HG03139 (cell line): ENCODE data around the gene SMPD4.
"Not testable (repeated sequence)": the region's sequence is repeated elsewhere in the genome, so short reads cannot be mapped to it uniquely, and the experiment has no call there.

Experiments
- ATAC-seq: cut with Tn5 transposase; IDR thresholded peaks from one replicate; pipeline ENCODE4 v1.9.1; 2021; ENCODE audit not compliant: unreplicated experiment

Gene SMPD4

GRCh38 chr2:130181325-130181879 is at the start of gene SMPD4:
TSS of gene SMPD4 (minus strand) at chr2:130181602. CDS start at chr2:130176592, 5,010 bp downstream.
- peak; percentile 50 for ATAC-seq

- ATAC-seq = not testable (repeated sequence)
Measured at GRCh38 chr2:130230907-130231306, 49.5 kb upstream of the SMPD4 start.

GRCh38 chr2:130230376-130230775 is 49.0 kb upstream of the SMPD4 start:
- not testable (repeated sequence) for ATAC-seq

GRCh38 chr2:130229161-130229510 is 47.7 kb upstream of the SMPD4 start:
- peak; percentile 65 for ATAC-seq

- not testable (repeated sequence) for ATAC-seq
Measured at GRCh38 chr2:130228467-130229160, 47.2 kb upstream of the SMPD4 start.

- ATAC-seq = not testable (repeated sequence)
Measured at GRCh38 chr2:130228005-130228404, 46.6 kb upstream of the SMPD4 start.

GRCh38 chr2:130222523-130222922 is 41.1 kb upstream of the SMPD4 start:
- ATAC-seq = peak; percentile 67

- ATAC-seq = not testable (repeated sequence)
Measured at GRCh38 chr2:130220505-130220904, 39.1 kb upstream of the SMPD4 start.

- ATAC-seq = not testable (repeated sequence)
Measured at GRCh38 chr2:130219147-130219546, 37.7 kb upstream of the SMPD4 start.

GRCh38 chr2:130207051-130207450 is 25.6 kb upstream of the SMPD4 start:
- not testable (repeated sequence) for ATAC-seq

GRCh38 chr2:130203150-130203549 is 21.7 kb upstream of the SMPD4 start:
- not testable (repeated sequence) for ATAC-seq

GRCh38 chr2:130202518-130202917 is 21.1 kb upstream of the SMPD4 start:
- not testable (repeated sequence) for ATAC-seq

- ATAC-seq = no peak
Measured at GRCh38 chr2:130198343-130198742, 16.9 kb upstream of the SMPD4 start, which contains the start of gene TUBA3E. TSS of gene TUBA3E (minus strand) at chr2:130198439. CDS start at chr2:130198360, 79 bp downstream.

- not testable (repeated sequence) for ATAC-seq
Measured at GRCh38 chr2:130196052-130196451, 14.7 kb upstream of the SMPD4 start.

- ATAC-seq = not testable (repeated sequence)
Measured at GRCh38 chr2:130195089-130195635, 13.8 kb upstream of the SMPD4 start.

GRCh38 chr2:130193824-130194223 is 12.4 kb upstream of the SMPD4 start:
- not testable (repeated sequence) for ATAC-seq

- not testable (repeated sequence) for ATAC-seq
Measured at GRCh38 chr2:130192451-130192850, 11.0 kb upstream of the SMPD4 start.

- ATAC-seq = not testable (repeated sequence)
Measured at GRCh38 chr2:130191319-130191718, 9.9 kb upstream of the SMPD4 start.

GRCh38 chr2:130190237-130190636 is 8.8 kb upstream of the SMPD4 start:
- no peak for ATAC-seq

- ATAC-seq = not testable (repeated sequence)
Measured at GRCh38 chr2:130188958-130189357, 7.6 kb upstream of the SMPD4 start.

- ATAC-seq = not testable (repeated sequence)
Measured at GRCh38 chr2:130187859-130188792, 6.7 kb upstream of the SMPD4 start.
